ENCODE measurements around the gene SERPINA9. TPM values are rescaled to one million over a fixed set of nuclear protein-coding genes. Genes with fewer than 3 reads are reported as not detected.

The SERPINA9 gene
- total RNA-seq, 6 experiments from 2014 or later, result 0.18 TPM; not detected in 5

DNA sequence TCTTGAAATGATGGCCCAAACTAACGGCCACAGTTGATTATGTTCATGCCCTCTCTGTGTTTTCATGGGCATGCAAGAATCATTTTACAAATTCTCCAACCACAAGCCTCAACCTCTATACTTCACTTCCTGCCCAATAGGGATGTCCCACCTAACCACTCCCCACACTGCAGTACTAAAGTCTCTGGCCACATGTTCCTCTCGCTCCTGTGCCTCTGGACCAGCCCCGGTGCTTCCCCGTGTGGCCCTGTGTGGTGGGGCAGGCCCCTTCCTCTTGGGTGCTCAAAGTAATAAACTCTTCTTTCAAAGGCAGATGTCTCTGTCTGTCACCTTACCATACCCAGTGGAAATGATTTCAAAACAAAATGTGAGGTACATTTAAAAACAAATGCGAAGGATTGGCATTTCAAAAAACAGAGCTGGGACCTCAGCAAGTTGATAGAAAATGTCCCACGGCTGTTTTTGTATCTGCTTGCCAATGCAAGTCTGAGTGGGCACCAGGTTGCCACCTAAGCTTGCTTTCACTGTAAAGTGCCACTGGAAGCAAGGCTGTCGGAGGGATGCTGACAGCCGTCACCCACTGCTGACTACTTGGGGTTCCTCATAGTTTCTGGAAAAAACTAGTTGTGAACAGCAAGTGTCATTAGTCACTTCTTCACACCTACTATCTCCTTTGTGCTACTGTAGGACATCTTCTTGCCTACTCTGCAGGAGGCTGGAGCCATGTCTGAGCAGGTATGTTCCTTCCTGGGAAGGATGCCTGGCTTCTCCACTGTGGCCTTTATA is 15.2 kb downstream of the SERPINA9 start:
- no peaks in the 10 kb centered on the region for H3K9me3 ChIP-seq
- intact Hi-C loops (cut with DNase I), result no loop called here
- no peaks in the 10 kb centered on the region for H3K27me3 ChIP-seq
- WGBS (ENCODE audit: insufficient coverage, low coverage, low lambda C conversion rate, missing lambda C conversion rate), result 62% methylated on average over 6 of the region's 8 CpGs
- peaks cover 0 to 25% (median 6%) of the 10 kb centered on the region in 4 donors for H3K4me1 ChIP-seq
- TF ChIP-seq, protein P1, sequence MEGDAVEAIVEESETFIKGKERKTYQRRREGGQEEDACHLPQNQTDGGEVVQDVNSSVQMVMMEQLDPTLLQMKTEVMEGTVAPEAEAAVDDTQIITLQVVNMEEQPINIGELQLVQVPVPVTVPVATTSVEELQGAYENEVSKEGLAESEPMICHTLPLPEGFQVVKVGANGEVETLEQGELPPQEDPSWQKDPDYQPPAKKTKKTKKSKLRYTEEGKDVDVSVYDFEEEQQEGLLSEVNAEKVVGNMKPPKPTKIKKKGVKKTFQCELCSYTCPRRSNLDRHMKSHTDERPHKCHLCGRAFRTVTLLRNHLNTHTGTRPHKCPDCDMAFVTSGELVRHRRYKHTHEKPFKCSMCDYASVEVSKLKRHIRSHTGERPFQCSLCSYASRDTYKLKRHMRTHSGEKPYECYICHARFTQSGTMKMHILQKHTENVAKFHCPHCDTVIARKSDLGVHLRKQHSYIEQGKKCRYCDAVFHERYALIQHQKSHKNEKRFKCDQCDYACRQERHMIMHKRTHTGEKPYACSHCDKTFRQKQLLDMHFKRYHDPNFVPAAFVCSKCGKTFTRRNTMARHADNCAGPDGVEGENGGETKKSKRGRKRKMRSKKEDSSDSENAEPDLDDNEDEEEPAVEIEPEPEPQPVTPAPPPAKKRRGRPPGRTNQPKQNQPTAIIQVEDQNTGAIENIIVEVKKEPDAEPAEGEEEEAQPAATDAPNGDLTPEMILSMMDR (IDR thresholded peaks at IDR 0.05), result no peak
- no peak for TF ChIP-seq POLR2A (IDR thresholded peaks at IDR 0.05)
- H3K4me3 ChIP-seq, result no peak overlapping the region
- peak overlapping the region in 1 of 3 donors; percentile 90 for H3K27ac ChIP-seq
- DNase-seq (no peak), ATAC-seq (no peak)
- H3K36me3 ChIP-seq, result no peaks in the 10 kb centered on the region

DNA sequence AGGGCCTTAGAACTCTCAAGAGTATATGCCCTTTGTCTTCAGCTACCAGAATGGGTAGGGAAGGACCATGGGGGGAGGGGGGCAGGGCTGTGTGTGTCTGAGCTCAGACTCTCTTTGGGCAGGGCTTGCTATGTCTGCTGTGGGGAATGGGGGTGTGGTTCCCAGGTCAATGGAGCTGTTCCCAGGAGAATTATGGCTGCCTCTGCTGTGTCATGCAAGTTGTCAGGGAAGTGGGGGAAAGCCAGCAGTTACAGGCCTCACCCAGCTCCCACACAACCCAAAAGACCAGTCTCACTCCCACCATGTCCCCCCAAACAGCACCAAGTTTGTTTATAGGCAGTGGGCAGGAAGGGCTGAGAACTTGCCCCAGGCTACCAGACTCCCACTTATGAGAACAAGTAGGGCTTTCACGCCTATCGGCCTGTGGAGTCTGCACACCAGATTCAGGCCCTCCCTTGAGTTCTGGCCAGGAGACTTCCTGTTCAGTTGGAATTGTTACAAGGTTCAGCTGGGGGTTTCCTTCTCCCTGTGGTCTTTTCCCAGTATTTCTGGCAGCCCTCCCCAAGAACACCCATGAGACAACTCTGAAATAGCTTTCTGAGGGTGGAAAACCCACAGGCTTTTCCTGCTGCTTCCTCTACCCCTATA is 17.3 kb downstream of the SERPINA9 start:
- H3K27ac ChIP-seq, result no peak overlapping the region
- peaks cover 0 to 21% (median 6%) of the 10 kb centered on the region in 4 donors for H3K4me1 ChIP-seq
- no peak for TF ChIP-seq POLR2A (IDR thresholded peaks at IDR 0.05)
- TF ChIP-seq, protein P1 (IDR thresholded peaks at IDR 0.05), result no peak
- intact Hi-C loops (cut with DNase I), result no loop called here
- H3K36me3 ChIP-seq, result no peaks in the 10 kb centered on the region
- H3K9me3 ChIP-seq, result no peaks in the 10 kb centered on the region
- H3K4me3 ChIP-seq, result no peak overlapping the region
- no CpG with 5 or more reads among the region's 2 CpGs for WGBS (ENCODE audit: insufficient coverage, low coverage, low lambda C conversion rate, missing lambda C conversion rate)
- no peaks in the 10 kb centered on the region for H3K27me3 ChIP-seq
- no peak for DNase-seq
- ATAC-seq, result no peak

DNA sequence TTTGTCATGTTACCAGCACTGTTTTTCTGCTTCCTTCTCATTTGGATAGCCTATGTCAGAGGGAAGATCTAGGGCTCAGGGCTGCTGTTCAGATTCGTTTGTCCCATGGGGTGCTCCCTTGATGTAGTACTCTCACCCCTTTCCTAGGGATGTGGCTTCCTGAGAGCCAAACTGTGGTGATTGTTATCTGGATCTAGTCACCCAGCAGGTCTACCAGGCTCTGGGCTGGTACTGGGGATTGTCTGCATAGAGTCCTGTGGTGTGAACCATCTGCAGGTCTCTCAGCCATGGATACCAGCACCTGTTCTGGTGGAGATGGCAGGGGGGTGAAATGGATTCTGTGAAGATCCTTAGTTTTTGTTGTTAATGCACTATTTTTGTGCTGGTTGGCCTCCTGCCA is 17.9 kb downstream of the SERPINA9 start:
- DNase-seq, result no peak
- Histone ChIP-seq H3K4me1 (peaks cover 0 to 18% (median 6%) of the 10 kb centered on the region in 4 donors), H3K27ac (no peak overlapping the region), H3K27me3 (no peaks in the 10 kb centered on the region), H3K36me3 (no peaks in the 10 kb centered on the region), H3K4me3 (no peak overlapping the region), H3K9me3 (no peaks in the 10 kb centered on the region)
- no peak for TF ChIP-seq POLR2A (IDR thresholded peaks at IDR 0.05)
- TF ChIP-seq, protein P1 (IDR thresholded peaks at IDR 0.05), result no peak
- 90% methylated on average over 1 of the region's 1 CpG for WGBS (ENCODE audit: insufficient coverage, low coverage, low lambda C conversion rate, missing lambda C conversion rate)
- intact Hi-C loops (cut with DNase I), result no loop called here
- ATAC-seq, result no peak

DNA sequence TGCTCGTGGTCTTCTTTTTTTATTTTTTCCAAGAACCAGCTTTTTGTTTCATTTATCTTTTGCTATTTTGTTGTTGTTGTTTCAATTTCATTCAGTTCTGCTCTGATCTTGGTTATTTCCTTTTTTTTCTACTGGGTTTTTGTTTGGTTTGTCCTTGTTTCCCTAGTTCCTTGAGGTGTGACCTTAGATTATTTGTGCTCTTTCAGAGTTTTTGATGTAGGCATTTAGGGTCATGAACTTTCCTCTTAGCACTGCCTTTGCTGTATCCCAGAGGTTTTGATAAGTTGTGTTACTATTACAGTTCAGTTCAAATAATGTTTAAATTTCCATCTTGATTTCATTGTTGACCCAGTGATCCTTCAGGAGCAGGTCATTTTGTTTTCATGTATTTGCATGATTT is 20.1 kb downstream of the SERPINA9 start:
- no peak overlapping the region for H3K4me3 ChIP-seq
- no peaks in the 10 kb centered on the region for H3K36me3 ChIP-seq
- H3K27me3 ChIP-seq, result no peaks in the 10 kb centered on the region
- TF ChIP-seq, protein P1 (IDR thresholded peaks at IDR 0.05), result no peak
- no peak for TF ChIP-seq POLR2A (IDR thresholded peaks at IDR 0.05)
- ATAC-seq, result no peak
- no peaks in the 10 kb centered on the region for H3K9me3 ChIP-seq
- H3K4me1 ChIP-seq, result peaks cover 0 to 4% (median 0%) of the 10 kb centered on the region in 4 donors
- 0% methylated on average over 1 of the region's 1 CpG for WGBS (ENCODE audit: insufficient coverage, low coverage, low lambda C conversion rate, missing lambda C conversion rate)
- intact Hi-C loops (cut with DNase I), result no loop called here
- DNase-seq, result no peak
- peak overlapping the region in 1 of 3 donors; percentile 53 for H3K27ac ChIP-seq

Measured in right lobe of liver (tissue), 6 donors.